Measurements from ENCODE around the gene RAB11FIP5.

- no peak for TF ChIP-seq POLR2A (IDR thresholded peaks at IDR 0.05)
- TF ChIP-seq CTCF (IDR thresholded peaks at IDR 0.05), result no peak
- no peak for TF ChIP-seq EP300 (IDR thresholded peaks at IDR 0.05)
Observed at GRCh38 chr2:73069041-73069854, 43.5 kb downstream of the RAB11FIP5 start.
